ENCODE measurements around the gene ARHGAP1.

ARHGAP1 gene

DNA sequence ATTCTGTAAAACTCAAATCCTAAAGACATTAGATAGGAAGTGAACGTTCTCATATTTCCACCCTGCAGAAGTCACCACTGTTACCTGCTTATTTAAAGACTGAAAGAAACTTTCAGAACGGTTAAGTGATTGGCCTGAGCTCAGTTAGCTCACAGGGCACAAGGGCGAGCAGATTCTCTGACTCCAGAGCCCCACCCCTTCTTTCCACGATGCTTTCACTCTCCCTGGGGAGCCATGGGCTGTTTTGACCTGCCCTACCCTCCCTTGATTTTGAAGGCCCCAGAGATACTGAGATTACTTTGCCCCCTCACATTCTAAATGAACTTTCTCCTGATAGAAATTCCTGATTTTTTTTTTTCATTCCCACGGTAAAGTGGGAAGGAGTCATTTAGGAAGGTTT is 33.9 kb downstream of the ARHGAP1 start:
- Histone ChIP-seq H3K4me1 (ENCODE audit: control insufficient read depth, low read depth, low read length) (no peaks in the 10 kb centered on the region), H3K4me3 (ENCODE audit: low read length) (no peak overlapping the region), H3K36me3 (ENCODE audit: control insufficient read depth, low read depth, low read length) (peaks cover 59% of the 10 kb centered on the region), H3K9ac (ENCODE audit: low read length) (no peak overlapping the region), H3K9me3 (ENCODE audit: control insufficient read depth, low read depth, low read length) (no peaks in the 10 kb centered on the region), H3K27ac (ENCODE audit: low read length) (no peak overlapping the region), H3K27me3 (ENCODE audit: control insufficient read depth, insufficient read depth, low read length) (no peaks in the 10 kb centered on the region)

DNA sequence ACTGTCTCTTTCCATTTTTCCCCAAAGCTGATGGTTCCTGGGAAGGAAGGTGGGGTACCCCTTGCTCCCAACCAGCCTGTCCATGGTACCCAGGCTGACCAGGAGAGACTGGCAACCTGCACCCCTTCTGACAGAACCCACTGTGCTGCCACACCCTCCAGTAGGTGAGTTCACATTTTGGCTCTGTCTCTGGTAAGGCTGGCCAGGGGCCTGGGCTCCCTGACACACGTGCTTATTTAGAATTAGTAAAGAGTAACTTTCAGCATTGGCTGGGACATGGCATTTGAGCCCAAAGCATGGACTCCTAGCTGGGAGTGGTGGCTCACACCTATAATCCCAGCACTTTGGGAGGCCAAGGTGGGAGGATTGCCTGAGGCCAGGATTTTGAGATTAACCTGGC is 35.1 kb downstream of the ARHGAP1 start:
- Histone ChIP-seq H3K4me3 (ENCODE audit: low read length) (no peak overlapping the region), H3K27ac (ENCODE audit: low read length) (no peak overlapping the region), H3K9ac (ENCODE audit: low read length) (no peak overlapping the region), H3K4me1 (ENCODE audit: control insufficient read depth, low read depth, low read length) (no peaks in the 10 kb centered on the region), H3K9me3 (ENCODE audit: control insufficient read depth, low read depth, low read length) (no peaks in the 10 kb centered on the region), H3K27me3 (ENCODE audit: control insufficient read depth, insufficient read depth, low read length) (no peaks in the 10 kb centered on the region), H3K36me3 (ENCODE audit: control insufficient read depth, low read depth, low read length) (peaks cover 53% of the 10 kb centered on the region)

DNA sequence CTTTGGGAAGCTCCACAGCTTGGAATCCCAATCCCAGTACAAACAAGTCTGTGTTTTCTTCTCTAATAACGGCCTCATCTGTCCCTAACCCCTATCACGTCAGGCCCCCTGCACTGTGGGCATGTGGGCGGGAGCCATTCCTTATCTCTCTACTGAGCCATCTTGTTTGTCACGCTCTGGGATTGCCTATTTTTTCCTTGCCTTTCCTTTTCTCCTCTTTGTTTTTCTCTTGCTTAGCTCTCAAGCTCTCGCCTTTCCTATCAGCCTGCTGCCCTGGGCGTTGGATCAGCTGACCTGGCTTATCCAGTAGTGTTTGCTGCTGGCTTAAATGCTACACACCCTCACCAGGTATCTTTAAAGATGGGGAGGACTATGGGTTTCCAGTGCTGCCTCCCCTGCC is 35.8 kb downstream of the ARHGAP1 start:
- no peaks in the 10 kb centered on the region for H3K27me3 ChIP-seq (ENCODE audit: control insufficient read depth, insufficient read depth, low read length)
- H3K9me3 ChIP-seq (ENCODE audit: control insufficient read depth, low read depth, low read length), result no peaks in the 10 kb centered on the region
- H3K27ac ChIP-seq (ENCODE audit: low read length), result no peak overlapping the region
- no peaks in the 10 kb centered on the region for H3K4me1 ChIP-seq (ENCODE audit: control insufficient read depth, low read depth, low read length)
- no peak overlapping the region for H3K9ac ChIP-seq (ENCODE audit: low read length)
- H3K36me3 ChIP-seq (ENCODE audit: control insufficient read depth, low read depth, low read length), result peaks cover 57% of the 10 kb centered on the region
- no peak overlapping the region for H3K4me3 ChIP-seq (ENCODE audit: low read length)

GRCh38 chr11:46663277-46663940 is 37.0 kb downstream of the ARHGAP1 start:
- H3K9ac ChIP-seq (ENCODE audit: low read length), result no peak overlapping the region
- H3K27ac ChIP-seq (ENCODE audit: low read length), result no peak overlapping the region
- no peaks in the 10 kb centered on the region for H3K27me3 ChIP-seq (ENCODE audit: control insufficient read depth, insufficient read depth, low read length)
- no peaks in the 10 kb centered on the region for H3K9me3 ChIP-seq (ENCODE audit: control insufficient read depth, low read depth, low read length)
- H3K4me3 ChIP-seq (ENCODE audit: low read length), result no peak overlapping the region
- peaks cover 58% of the 10 kb centered on the region for H3K36me3 ChIP-seq (ENCODE audit: control insufficient read depth, low read depth, low read length)
- no peaks in the 10 kb centered on the region for H3K4me1 ChIP-seq (ENCODE audit: control insufficient read depth, low read depth, low read length)

DNA sequence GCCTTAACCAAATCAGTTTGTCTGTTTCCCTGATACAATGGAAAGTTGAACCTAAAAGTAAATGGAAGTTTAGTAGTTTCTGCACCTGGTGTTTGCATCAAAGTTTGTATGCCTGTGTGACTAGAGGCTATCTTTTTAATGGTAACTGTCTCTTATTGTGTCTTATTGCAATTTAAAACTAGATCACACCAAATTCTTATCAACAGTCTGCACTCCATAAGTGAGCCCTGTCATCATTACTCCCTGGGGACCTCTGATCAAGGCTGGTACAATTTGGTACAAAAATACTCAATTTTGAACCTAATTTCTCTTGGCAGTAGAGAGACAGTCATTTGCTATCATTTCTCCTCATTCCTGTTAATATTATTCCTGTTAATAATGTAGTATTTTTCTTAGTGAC is 38.1 kb downstream of the ARHGAP1 start:
- Histone ChIP-seq H3K9ac (ENCODE audit: low read length) (no peak overlapping the region), H3K27ac (ENCODE audit: low read length) (no peak overlapping the region), H3K9me3 (ENCODE audit: control insufficient read depth, low read depth, low read length) (no peaks in the 10 kb centered on the region), H3K27me3 (ENCODE audit: control insufficient read depth, insufficient read depth, low read length) (no peaks in the 10 kb centered on the region), H3K4me1 (ENCODE audit: control insufficient read depth, low read depth, low read length) (no peaks in the 10 kb centered on the region), H3K36me3 (ENCODE audit: control insufficient read depth, low read depth, low read length) (peaks cover 58% of the 10 kb centered on the region), H3K4me3 (ENCODE audit: low read length) (no peak overlapping the region)

DNA sequence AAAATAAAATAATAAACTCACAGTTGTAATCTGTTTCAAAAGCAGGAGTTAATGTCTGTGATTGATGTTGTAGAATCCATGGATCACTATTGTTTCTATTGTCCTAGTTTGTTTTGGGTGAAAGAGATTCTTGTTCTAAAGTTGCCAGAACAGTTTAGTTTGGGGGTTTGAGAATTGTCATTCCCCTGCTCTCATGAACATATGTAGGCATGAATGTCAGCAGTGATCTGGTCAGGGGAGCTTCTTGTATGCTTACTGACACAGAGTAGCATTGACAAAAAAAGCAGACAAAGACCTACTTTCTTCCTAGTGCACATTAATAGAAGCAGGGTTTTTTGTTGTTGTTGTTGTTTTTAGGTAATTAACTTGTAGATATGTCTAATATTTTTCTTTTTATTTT is 38.6 kb downstream of the ARHGAP1 start:
- Histone ChIP-seq H3K9ac (ENCODE audit: low read length) (no peak overlapping the region), H3K4me1 (ENCODE audit: control insufficient read depth, low read depth, low read length) (no peaks in the 10 kb centered on the region), H3K27ac (ENCODE audit: low read length) (no peak overlapping the region), H3K4me3 (ENCODE audit: low read length) (no peak overlapping the region), H3K27me3 (ENCODE audit: control insufficient read depth, insufficient read depth, low read length) (no peaks in the 10 kb centered on the region), H3K9me3 (ENCODE audit: control insufficient read depth, low read depth, low read length) (no peaks in the 10 kb centered on the region), H3K36me3 (ENCODE audit: control insufficient read depth, low read depth, low read length) (peaks cover 58% of the 10 kb centered on the region)

DNA sequence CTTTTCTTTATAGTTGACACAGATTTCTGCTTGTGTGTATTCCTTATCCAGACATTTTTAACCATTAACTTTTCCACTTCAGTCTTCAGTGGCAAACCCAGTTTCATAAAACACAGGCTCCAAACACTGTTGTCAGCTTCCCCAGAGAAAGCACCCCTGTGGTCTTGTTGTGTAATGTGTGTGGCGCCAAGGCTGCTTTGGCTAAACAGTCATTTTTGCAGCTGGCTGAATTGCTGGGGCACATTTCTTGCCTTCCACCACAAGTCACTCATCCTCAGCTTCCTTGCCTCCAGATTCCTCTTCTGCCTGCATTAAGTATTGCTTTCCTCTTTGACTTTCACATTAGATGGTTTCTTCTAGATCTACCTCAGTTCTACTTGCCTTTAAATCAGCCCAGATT is 40.5 kb downstream of the ARHGAP1 start:
- no peak overlapping the region for H3K4me3 ChIP-seq (ENCODE audit: low read length)
- H3K9ac ChIP-seq (ENCODE audit: low read length), result no peak overlapping the region
- no peaks in the 10 kb centered on the region for H3K4me1 ChIP-seq (ENCODE audit: control insufficient read depth, low read depth, low read length)
- H3K9me3 ChIP-seq (ENCODE audit: control insufficient read depth, low read depth, low read length), result no peaks in the 10 kb centered on the region
- H3K27me3 ChIP-seq (ENCODE audit: control insufficient read depth, insufficient read depth, low read length), result no peaks in the 10 kb centered on the region
- H3K27ac ChIP-seq (ENCODE audit: low read length), result no peak overlapping the region
- H3K36me3 ChIP-seq (ENCODE audit: control insufficient read depth, low read depth, low read length), result peaks cover 61% of the 10 kb centered on the region

DNA sequence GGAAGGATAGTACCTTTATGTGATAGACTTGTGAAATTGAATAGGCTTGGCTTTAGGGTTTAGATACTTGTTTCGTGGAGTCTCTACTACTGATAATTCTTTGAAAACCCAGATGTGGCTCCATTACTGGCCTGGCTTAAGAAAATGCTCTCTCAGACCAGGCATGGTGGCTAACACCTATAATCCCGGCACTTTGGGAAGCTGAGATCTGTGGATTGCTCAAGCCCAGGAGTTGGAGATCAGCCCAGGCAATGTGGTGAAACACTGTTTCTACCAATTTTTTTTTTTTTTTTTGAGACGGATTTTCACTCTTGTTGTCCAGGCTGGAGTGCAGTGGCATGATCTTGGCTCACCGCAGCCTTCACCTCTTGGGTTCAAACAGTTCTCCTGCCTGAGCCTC is 42.2 kb downstream of the ARHGAP1 start:
- Histone ChIP-seq H3K36me3 (ENCODE audit: control insufficient read depth, low read depth, low read length) (peaks cover 57% of the 10 kb centered on the region), H3K4me1 (ENCODE audit: control insufficient read depth, low read depth, low read length) (no peaks in the 10 kb centered on the region), H3K4me3 (ENCODE audit: low read length) (no peak overlapping the region), H3K27me3 (ENCODE audit: control insufficient read depth, insufficient read depth, low read length) (no peaks in the 10 kb centered on the region), H3K27ac (ENCODE audit: low read length) (no peak overlapping the region), H3K9me3 (ENCODE audit: control insufficient read depth, low read depth, low read length) (no peaks in the 10 kb centered on the region), H3K9ac (ENCODE audit: low read length) (no peak overlapping the region)

GRCh38 chr11:46657186-46657585 is 43.2 kb downstream of the ARHGAP1 start:
- no peaks in the 10 kb centered on the region for H3K4me1 ChIP-seq (ENCODE audit: control insufficient read depth, low read depth, low read length)
- no peaks in the 10 kb centered on the region for H3K9me3 ChIP-seq (ENCODE audit: control insufficient read depth, low read depth, low read length)
- H3K9ac ChIP-seq (ENCODE audit: low read length), result no peak overlapping the region
- no peak overlapping the region for H3K27ac ChIP-seq (ENCODE audit: low read length)
- no peaks in the 10 kb centered on the region for H3K27me3 ChIP-seq (ENCODE audit: control insufficient read depth, insufficient read depth, low read length)
- H3K36me3 ChIP-seq (ENCODE audit: control insufficient read depth, low read depth, low read length), result peaks cover 59% of the 10 kb centered on the region
- H3K4me3 ChIP-seq (ENCODE audit: low read length), result no peak overlapping the region

- H3K9me3 ChIP-seq (ENCODE audit: control insufficient read depth, low read depth, low read length), result no peaks in the 10 kb centered on the region
- H3K27ac ChIP-seq (ENCODE audit: low read length), result no peak overlapping the region
- no peaks in the 10 kb centered on the region for H3K27me3 ChIP-seq (ENCODE audit: control insufficient read depth, insufficient read depth, low read length)
- no peaks in the 10 kb centered on the region for H3K4me1 ChIP-seq (ENCODE audit: control insufficient read depth, low read depth, low read length)
- peaks cover 70% of the 10 kb centered on the region for H3K36me3 ChIP-seq (ENCODE audit: control insufficient read depth, low read depth, low read length)
- H3K4me3 ChIP-seq (ENCODE audit: low read length), result no peak overlapping the region
- H3K9ac ChIP-seq (ENCODE audit: low read length), result no peak overlapping the region
Observed at GRCh38 chr11:46655631-46656030, 44.8 kb downstream of the ARHGAP1 start.

- Histone ChIP-seq H3K9me3 (ENCODE audit: control insufficient read depth, low read depth, low read length) (no peaks in the 10 kb centered on the region), H3K27me3 (ENCODE audit: control insufficient read depth, insufficient read depth, low read length) (no peaks in the 10 kb centered on the region), H3K27ac (ENCODE audit: low read length) (no peak overlapping the region), H3K4me3 (ENCODE audit: low read length) (no peak overlapping the region), H3K36me3 (ENCODE audit: control insufficient read depth, low read depth, low read length) (peaks cover 57% of the 10 kb centered on the region), H3K9ac (ENCODE audit: low read length) (no peak overlapping the region), H3K4me1 (ENCODE audit: control insufficient read depth, low read depth, low read length) (no peaks in the 10 kb centered on the region)
Observed at GRCh38 chr11:46649180-46649738, 51.2 kb downstream of the ARHGAP1 start.

GRCh38 chr11:46643986-46644385 is 56.4 kb downstream of the ARHGAP1 start:
- H3K9me3 ChIP-seq (ENCODE audit: control insufficient read depth, low read depth, low read length), result no peaks in the 10 kb centered on the region
- H3K9ac ChIP-seq (ENCODE audit: low read length), result no peak overlapping the region
- no peaks in the 10 kb centered on the region for H3K27me3 ChIP-seq (ENCODE audit: control insufficient read depth, insufficient read depth, low read length)
- no peak overlapping the region for H3K27ac ChIP-seq (ENCODE audit: low read length)
- no peaks in the 10 kb centered on the region for H3K4me1 ChIP-seq (ENCODE audit: control insufficient read depth, low read depth, low read length)
- no peak overlapping the region for H3K4me3 ChIP-seq (ENCODE audit: low read length)
- H3K36me3 ChIP-seq (ENCODE audit: control insufficient read depth, low read depth, low read length), result peaks cover 18% of the 10 kb centered on the region
